ENCODE data around the gene SRGAP3.

- no peak for TF ChIP-seq YY1 (tag by site-specific recombination; IDR thresholded peaks at IDR 0.05)
- TF ChIP-seq, protein P1, sequence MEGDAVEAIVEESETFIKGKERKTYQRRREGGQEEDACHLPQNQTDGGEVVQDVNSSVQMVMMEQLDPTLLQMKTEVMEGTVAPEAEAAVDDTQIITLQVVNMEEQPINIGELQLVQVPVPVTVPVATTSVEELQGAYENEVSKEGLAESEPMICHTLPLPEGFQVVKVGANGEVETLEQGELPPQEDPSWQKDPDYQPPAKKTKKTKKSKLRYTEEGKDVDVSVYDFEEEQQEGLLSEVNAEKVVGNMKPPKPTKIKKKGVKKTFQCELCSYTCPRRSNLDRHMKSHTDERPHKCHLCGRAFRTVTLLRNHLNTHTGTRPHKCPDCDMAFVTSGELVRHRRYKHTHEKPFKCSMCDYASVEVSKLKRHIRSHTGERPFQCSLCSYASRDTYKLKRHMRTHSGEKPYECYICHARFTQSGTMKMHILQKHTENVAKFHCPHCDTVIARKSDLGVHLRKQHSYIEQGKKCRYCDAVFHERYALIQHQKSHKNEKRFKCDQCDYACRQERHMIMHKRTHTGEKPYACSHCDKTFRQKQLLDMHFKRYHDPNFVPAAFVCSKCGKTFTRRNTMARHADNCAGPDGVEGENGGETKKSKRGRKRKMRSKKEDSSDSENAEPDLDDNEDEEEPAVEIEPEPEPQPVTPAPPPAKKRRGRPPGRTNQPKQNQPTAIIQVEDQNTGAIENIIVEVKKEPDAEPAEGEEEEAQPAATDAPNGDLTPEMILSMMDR (tag by site-specific recombination; IDR thresholded peaks at IDR 0.05): no peak
- no peak for TF ChIP-seq BCL11A (tag by site-specific recombination; IDR thresholded peaks at IDR 0.05; ENCODE audit: low read depth)
- TF ChIP-seq ZNF341 (tag by site-specific recombination; IDR thresholded peaks at IDR 0.05; ENCODE audit: low read depth): no peak
- TF ChIP-seq, protein P2, sequence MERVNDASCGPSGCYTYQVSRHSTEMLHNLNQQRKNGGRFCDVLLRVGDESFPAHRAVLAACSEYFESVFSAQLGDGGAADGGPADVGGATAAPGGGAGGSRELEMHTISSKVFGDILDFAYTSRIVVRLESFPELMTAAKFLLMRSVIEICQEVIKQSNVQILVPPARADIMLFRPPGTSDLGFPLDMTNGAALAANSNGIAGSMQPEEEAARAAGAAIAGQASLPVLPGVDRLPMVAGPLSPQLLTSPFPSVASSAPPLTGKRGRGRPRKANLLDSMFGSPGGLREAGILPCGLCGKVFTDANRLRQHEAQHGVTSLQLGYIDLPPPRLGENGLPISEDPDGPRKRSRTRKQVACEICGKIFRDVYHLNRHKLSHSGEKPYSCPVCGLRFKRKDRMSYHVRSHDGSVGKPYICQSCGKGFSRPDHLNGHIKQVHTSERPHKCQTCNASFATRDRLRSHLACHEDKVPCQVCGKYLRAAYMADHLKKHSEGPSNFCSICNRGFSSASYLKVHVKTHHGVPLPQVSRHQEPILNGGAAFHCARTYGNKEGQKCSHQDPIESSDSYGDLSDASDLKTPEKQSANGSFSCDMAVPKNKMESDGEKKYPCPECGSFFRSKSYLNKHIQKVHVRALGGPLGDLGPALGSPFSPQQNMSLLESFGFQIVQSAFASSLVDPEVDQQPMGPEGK (tag by site-specific recombination; IDR thresholded peaks at IDR 0.05): no peak
- TF ChIP-seq ZNF639 (tag by site-specific recombination; IDR thresholded peaks at IDR 0.05): no peak
- TF ChIP-seq, protein P3, sequence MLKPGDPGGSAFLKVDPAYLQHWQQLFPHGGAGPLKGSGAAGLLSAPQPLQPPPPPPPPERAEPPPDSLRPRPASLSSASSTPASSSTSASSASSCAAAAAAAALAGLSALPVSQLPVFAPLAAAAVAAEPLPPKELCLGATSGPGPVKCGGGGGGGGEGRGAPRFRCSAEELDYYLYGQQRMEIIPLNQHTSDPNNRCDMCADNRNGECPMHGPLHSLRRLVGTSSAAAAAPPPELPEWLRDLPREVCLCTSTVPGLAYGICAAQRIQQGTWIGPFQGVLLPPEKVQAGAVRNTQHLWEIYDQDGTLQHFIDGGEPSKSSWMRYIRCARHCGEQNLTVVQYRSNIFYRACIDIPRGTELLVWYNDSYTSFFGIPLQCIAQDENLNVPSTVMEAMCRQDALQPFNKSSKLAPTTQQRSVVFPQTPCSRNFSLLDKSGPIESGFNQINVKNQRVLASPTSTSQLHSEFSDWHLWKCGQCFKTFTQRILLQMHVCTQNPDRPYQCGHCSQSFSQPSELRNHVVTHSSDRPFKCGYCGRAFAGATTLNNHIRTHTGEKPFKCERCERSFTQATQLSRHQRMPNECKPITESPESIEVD (tag by site-specific recombination; IDR thresholded peaks at IDR 0.05): no peak
- TF ChIP-seq, protein P4, sequence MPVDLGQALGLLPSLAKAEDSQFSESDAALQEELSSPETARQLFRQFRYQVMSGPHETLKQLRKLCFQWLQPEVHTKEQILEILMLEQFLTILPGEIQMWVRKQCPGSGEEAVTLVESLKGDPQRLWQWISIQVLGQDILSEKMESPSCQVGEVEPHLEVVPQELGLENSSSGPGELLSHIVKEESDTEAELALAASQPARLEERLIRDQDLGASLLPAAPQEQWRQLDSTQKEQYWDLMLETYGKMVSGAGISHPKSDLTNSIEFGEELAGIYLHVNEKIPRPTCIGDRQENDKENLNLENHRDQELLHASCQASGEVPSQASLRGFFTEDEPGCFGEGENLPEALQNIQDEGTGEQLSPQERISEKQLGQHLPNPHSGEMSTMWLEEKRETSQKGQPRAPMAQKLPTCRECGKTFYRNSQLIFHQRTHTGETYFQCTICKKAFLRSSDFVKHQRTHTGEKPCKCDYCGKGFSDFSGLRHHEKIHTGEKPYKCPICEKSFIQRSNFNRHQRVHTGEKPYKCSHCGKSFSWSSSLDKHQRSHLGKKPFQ (tag by site-specific recombination; IDR thresholded peaks at IDR 0.05): no peak
- TF ChIP-seq ZNF580 (tag by site-specific recombination; IDR thresholded peaks at IDR 0.05): no peak
Observed at GRCh38 chr3:9111866-9112265, 137.6 kb downstream of the SRGAP3 start.
